GM06990 (cell line): Measurements from ENCODE around the gene MINDY4.

Experiments used
- DNase-seq: peaks from one replicate; pipeline ENCODE4 v3.0.0-alpha.2; 2011; ENCODE audit not compliant: insufficient read length; ENCODE audit errors: extremely low read depth
- H3K27me3 ChIP-seq: replicated peaks from 2 replicates; pipeline ENCODE4 v1.6.0; 2011; ENCODE audit warnings: low read length; ENCODE audit not compliant: control insufficient read depth, insufficient read depth
- H3K36me3 ChIP-seq: 2 replicates; pipeline ENCODE4 v1.5.1; 2011; ENCODE audit warnings: low read length; ENCODE audit not compliant: control insufficient read depth, insufficient read depth
- H3K4me3 ChIP-seq: replicated peaks from 2 replicates; pipeline ENCODE4 v1.5.1; 2011; ENCODE audit warnings: low read depth, mild to moderate bottlenecking, control low read depth, low read length
- TF ChIP-seq, protein P1 (sequence below): IDR thresholded peaks from 2 replicates; pipeline ENCODE4 v1.5.1; 2011; ENCODE audit warnings: low read length, control low read depth, mild to moderate bottlenecking, inconsistent platforms; ENCODE audit not compliant: insufficient read depth, poor library complexity, severe bottlenecking

MINDY4 gene

DNA sequence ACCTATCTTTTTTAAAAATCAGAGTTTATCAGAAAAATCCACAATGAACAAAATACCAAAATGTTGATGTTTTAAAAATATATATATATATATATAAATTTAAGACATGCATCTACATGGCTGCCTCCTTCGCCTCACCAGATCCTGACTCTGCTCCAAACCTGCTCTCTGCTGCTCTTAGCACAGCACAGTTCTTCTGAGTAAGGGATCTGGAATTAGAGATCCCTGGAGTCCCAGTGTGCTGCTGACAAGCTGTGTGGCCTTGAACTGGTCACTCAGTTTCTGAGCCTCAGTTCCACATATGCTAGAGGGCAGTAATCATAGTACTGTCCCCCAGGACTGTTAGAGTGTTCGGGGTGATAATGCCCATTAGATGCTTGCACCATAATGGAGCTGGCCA, 87.4 kb downstream of the MINDY4 start:
- no peaks in the 10 kb centered on the region for H3K36me3 ChIP-seq
- H3K4me3 ChIP-seq = no peak overlapping the region
- TF ChIP-seq, protein P1, sequence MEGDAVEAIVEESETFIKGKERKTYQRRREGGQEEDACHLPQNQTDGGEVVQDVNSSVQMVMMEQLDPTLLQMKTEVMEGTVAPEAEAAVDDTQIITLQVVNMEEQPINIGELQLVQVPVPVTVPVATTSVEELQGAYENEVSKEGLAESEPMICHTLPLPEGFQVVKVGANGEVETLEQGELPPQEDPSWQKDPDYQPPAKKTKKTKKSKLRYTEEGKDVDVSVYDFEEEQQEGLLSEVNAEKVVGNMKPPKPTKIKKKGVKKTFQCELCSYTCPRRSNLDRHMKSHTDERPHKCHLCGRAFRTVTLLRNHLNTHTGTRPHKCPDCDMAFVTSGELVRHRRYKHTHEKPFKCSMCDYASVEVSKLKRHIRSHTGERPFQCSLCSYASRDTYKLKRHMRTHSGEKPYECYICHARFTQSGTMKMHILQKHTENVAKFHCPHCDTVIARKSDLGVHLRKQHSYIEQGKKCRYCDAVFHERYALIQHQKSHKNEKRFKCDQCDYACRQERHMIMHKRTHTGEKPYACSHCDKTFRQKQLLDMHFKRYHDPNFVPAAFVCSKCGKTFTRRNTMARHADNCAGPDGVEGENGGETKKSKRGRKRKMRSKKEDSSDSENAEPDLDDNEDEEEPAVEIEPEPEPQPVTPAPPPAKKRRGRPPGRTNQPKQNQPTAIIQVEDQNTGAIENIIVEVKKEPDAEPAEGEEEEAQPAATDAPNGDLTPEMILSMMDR = no peak
- no peak for DNase-seq
- no peaks in the 10 kb centered on the region for H3K27me3 ChIP-seq

DNA sequence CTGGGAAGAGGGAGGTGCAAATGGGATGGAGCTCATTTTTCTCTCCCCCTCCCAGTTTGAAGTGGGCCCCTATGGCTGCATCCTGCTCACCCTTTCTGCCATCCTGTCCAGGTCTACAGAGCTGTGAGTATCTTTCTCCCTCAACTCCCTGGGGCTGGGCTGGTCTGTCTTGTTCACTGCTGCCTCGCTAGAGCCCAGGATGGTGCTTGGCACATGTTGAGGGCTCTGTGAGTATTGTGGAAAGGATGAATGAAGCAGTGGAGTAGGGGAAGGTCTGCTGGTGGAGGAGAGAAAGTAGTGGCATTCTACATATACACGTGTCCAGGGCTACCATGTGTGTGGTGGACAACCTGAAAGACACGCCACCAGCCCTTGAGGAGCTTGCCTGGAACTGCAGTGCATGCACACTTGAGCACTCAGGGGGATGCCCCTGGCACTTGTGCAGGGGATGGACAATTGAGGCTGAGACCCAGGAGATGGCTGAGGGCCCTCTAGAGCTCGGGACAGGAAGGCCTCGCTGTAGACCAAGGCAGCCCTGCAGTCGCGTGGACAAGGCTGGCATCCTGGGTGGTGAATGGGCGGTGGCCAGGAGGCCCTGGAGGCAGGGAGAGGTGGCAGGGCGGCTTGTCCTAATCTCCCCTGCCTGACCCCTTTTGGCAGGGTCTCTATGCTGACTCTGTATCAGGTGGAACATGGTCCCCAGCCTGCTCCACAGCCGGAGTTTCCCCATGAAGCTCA, 88.2 kb downstream of the MINDY4 start:
- Histone ChIP-seq H3K36me3 (no peaks in the 10 kb centered on the region), H3K27me3 (no peaks in the 10 kb centered on the region), H3K4me3 (no peak overlapping the region)
- TF ChIP-seq, protein P1 = no peak
- DNase-seq = no peak

DNA sequence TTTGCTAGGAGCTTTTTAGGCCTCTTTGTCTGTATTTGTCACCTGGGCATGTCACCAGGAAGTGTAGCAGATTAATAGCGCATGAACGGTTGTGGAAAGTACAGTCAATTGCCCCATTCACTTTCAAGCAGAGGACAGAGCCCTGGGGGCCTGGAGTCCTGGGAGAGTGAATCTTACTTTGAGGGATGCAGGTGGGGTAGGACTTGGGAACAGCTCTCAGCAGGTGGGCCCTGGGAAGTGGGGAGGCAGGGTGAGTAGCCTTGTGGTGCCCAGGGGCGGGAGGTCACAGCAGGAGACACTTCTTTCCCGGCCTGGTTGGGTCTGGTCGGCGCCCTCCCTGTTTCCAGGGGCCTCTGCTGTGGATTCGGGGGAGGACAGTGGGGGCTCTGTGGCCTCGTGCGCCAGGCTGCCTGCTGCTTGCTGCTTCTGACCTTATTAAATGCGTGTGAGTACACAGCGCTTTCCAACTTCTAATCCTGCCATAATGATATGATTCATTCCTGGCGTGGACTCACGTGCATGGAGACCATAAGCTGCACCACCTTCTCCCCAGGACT, 88.8 kb downstream of the MINDY4 start:
- DNase-seq = no peak
- TF ChIP-seq, protein P1 = no peak
- no peaks in the 10 kb centered on the region for H3K36me3 ChIP-seq
- H3K4me3 ChIP-seq = no peak overlapping the region
- H3K27me3 ChIP-seq = no peaks in the 10 kb centered on the region

DNA sequence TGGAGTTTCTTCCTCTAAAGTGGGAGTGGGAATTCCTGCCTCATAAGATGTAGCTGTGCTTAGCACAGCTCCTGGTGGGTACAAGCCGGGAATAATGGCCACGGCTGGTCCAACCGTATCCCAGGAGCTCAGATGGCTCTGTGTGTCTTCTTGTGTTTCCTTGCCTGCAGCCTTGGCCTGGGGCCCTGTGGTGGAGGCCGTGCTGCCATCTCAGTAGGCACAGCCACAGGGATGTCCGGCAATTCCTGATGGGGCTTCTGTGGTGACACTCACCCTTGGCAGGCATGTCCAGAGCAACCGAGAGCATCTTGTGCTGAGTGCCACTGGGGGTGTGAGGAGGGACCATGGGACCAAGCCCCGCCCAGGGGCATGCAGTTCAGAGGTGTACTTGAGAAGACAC, 90.4 kb downstream of the MINDY4 start:
- TF ChIP-seq, protein P1 = no peak
- no peaks in the 10 kb centered on the region for H3K27me3 ChIP-seq
- DNase-seq = no peak

DNA sequence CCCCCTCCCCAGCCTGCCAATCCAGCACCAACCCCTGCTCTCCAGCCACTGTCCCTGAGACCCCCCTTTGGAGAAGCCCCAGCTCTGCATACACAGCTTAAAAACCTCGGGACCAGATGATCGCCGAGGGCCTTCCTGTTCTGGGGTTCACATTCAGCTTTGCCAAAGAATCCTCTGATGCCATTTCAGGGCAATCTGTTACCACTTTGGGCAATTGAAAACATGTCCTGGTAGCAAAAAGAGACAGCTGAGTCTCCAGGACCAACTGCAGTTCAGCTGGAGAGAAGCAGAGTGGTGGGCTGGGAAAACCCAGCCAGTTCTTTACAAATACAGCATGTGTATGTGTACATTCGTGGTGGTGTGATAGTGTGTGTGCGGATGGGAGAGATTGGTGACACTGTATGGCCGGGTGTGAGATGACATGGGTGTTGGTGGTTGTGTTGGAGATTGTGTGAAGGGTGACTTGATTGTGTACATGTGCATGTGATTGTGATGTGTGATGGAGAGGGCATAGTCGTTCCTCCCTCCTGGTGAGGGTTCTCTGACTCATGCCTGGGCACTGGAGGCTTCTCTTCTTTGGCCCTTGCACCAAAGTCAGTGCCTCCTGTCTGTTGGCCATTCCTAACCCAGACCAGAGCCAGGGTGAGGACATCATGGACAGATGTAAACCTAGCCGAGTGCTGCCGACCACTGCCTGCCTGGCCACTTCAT, 91.9 kb downstream of the MINDY4 start:
- H3K36me3 ChIP-seq = no peaks in the 10 kb centered on the region
- TF ChIP-seq, protein P1 = no peak
- H3K4me3 ChIP-seq = no peak overlapping the region
- H3K27me3 ChIP-seq = no peaks in the 10 kb centered on the region; the same call in 1 of the 2 replicates
- no peak for DNase-seq

More for the DNA sequence above, 90.4 kb downstream of the MINDY4 start:
- Histone ChIP-seq H3K36me3 (no peaks in the 10 kb centered on the region), H3K4me3 (no peak overlapping the region)
